HG02973 (cell line): ENCODE results near the gene PNMT.
"Not testable (repeated sequence)": the region's sequence is repeated elsewhere in the genome, so short reads cannot be mapped to it uniquely, and the experiment has no call there.

Source experiments
- ATAC-seq: cut with Tn5 transposase; IDR thresholded peaks from one replicate; pipeline ENCODE4 v1.9.1; 2021; ENCODE audit warnings: moderate library complexity; ENCODE audit not compliant: unreplicated experiment

The PNMT gene

GRCh38 chr17:39684369-39685192 lies 16.3 kb downstream of the PNMT start:
- ATAC-seq, result no peak

- no peak for ATAC-seq
These were observed 18.9 kb downstream of the PNMT start for GRCh38 chr17:39687101-39687545.

- ATAC-seq, result peak; percentile 82
These were observed 19.6 kb downstream of the PNMT start, which contains the start of gene PGAP3 for GRCh38 chr17:39687546-39688474. TSS of gene PGAP3 (minus strand) at chr17:39688057. CDS start at chr17:39688014, 43 bp downstream.

DNA sequence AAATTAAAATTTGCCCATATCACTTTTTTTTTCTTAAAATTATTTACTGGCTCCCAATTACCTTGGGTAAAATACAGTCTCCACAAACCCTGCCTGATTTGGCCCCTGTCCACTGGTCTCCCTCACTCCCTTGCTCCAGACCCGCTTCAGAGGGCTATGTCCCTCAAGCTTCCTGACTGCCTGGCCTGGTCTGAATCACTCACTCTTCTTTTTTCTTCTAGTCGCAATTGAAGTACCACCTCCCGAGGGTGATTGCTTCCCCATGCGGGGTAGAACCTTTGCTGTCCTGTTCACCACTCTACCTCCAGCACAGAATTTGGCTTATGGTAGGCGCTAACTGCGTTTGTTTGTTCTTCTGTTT lies 20.2 kb downstream of the PNMT start:
- no peak for ATAC-seq

GRCh38 chr17:39688945-39689344 lies 20.7 kb downstream of the PNMT start:
- ATAC-seq, result no peak

DNA sequence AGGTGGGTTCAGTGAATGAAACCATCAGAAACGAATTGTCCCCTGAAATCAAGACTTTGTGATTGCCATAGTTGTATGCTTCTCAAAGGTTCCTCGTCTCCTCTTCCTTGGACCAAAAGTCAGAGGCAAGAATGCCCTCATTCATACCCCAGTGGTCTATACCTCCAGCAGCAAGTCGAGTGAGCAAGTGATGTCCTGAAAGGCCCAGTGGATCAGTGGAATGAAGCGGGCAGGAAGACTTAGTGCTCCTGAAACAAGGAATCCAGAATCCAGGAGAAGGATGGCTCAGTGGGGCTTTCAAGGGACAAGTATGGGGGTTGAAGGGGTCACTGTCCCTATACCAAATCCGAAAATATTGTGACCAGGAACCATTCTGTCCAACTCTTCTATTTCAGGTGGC lies 26.3 kb downstream of the PNMT start:
- no peak for ATAC-seq

GRCh38 chr17:39695089-39695474 lies 26.8 kb downstream of the PNMT start:
- no peak for ATAC-seq

DNA sequence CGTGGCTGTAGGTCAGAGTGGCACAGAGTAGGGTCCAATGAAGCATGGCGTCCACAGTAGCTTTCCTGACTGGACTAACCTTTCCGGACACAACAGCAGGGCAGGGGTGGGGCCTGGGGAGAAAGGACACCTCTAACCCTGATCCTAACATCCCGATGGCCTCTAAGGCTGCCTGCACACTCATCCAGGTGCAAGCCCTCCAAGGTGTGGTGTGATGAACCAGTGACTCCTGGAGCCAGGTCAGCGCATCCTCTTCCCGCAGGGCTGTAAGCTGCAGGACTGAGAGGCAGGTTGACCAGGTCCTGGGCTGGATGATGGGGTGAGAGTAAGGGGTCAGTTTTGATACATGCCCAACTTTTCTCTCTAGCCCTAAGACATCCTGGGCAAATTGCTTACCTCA lies 28.5 kb downstream of the PNMT start:
- no peak for ATAC-seq

DNA sequence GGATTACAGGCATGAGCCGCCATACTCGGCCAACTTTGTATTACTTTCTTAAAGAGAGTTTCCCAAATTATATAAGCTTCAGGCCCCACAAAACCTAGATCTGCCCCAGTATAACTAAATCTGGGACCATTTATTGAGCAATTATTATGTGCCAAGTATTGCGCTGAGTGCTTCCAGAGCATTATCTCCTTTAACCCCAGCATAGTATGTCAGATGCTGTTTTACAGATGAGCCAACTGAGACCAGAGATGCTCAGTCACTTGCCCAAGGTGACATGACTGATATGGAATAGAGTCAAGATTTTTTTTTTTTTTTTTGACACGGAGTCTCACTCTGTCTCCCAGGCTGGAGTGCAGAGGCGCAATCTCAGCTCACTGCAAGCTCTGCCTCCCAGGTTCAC lies 29.7 kb downstream of the PNMT start:
- no peak for ATAC-seq

DNA sequence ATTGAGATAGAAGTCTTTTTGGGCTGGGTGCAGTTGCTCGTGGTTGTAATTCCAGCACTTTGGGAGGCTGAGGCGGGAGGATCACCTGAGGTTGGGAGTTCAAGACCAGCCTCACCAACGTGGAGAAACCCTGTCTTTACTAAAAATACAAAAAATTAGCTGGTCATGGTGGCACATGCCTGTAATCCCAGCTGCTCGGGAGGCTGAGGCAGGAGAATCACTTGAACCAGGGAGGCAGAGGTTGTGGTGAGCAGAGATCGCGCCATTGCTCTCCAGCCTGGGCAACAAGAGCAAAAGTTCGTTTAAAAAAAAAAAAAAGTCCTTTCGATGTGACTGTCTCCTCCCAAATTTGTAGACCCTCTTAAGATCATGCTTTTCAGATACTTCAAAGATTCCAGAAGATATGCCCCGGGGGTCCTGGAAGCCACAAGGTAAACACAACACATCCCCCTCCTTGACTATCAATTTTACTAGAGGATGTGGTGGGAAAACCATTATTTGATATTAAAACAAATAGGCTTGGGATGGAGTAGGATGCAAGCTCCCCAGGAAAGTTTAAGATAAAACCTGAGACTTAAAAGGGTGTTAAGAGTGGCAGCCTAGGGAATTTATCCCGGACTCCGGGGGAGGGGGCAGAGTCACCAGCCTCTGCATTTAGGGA lies 31.0 kb downstream of the PNMT start:
- ATAC-seq, result not testable (repeated sequence)

DNA sequence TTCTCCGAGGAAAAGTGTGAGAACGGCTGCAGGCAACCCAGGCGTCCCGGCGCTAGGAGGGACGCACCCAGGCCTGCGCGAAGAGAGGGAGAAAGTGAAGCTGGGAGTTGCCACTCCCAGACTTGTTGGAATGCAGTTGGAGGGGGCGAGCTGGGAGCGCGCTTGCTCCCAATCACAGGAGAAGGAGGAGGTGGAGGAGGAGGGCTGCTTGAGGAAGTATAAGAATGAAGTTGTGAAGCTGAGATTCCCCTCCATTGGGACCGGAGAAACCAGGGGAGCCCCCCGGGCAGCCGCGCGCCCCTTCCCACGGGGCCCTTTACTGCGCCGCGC lies 31.5 kb downstream of the PNMT start, which contains the start of gene ERBB2:
Gene ERBB2 (plus strand): TSS at position 247 of the 330 bp plus-strand sequence. CDS start 175 bp downstream, outside the sequence.
- ATAC-seq, result no peak

DNA sequence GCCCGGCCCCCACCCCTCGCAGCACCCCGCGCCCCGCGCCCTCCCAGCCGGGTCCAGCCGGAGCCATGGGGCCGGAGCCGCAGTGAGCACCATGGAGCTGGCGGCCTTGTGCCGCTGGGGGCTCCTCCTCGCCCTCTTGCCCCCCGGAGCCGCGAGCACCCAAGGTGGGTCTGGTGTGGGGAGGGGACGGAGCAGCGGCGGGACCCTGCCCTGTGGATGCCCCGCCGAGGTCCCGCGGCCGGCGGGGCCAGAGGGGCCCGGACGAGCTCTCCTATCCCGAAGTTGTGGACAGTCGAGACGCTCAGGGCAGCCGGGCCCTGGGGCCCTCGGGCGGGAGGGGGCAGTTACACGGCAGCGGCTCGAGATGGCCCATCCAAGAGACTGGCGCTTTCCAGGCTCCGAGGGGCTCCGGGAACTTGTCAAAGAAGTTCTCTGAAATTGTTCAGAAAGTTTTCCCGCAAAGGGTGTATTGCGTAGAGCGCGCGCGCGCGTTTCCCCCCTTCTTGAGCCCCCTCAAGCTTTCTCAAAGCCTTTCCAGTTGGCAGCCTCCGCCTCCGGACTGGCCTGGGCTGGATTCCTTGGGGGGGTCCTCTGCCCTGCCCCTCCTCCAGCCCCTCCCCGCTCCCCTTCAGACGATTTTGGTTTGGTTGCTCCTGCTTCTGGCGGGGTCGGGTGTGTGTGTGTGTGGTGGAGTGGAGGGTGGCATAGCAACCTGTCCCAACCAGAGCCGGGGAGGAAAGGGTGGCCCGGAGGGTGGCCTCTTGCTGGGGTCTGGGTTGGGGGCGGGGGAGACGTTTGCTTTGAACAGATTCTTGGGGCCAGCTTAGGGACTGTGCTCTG lies 32.1 kb downstream of the PNMT start:
- ATAC-seq, result no peak

- ATAC-seq, result no peak
These were observed 32.9 kb downstream of the PNMT start for GRCh38 chr17:39701012-39701783.

DNA sequence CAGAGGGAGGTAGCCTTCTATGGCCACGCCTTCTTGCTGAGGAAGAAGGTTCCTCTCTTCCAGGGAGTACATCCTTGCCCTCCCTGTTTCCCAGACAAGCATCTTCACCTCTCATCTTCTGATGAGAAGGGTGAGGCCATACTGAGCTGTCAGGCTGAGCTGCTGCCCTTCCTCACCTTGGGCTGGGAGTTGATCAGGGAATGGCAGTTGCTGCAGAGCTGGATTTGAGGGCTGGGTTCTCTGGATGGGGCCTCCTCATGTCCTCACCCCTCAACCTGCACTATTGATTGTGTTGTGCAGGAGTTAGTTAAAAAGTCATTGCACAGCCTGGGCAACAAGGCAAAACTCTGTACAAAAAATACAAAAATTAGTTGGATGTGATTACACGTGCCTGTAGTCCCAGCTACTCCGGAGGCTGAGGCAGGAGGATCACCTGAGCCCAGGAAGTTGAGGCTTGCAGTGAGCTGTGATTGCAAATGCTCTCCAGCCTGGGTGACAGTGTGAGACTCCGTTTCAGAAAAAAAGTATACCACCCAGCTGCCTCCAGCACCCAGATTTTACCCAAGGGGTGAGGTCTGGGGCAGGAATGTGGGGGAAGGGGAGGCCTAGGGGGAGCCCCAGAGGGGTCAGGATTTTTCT lies 33.6 kb downstream of the PNMT start:
- no peak for ATAC-seq

- ATAC-seq, result no peak
These were observed 34.9 kb downstream of the PNMT start for GRCh38 chr17:39702901-39703893.

GRCh38 chr17:39703913-39704312 lies 35.7 kb downstream of the PNMT start:
- ATAC-seq, result no peak

- no peak for ATAC-seq
These were observed 36.7 kb downstream of the PNMT start for GRCh38 chr17:39704821-39705551.
